Measurements from ENCODE around the gene CRYGD.

The CRYGD gene

DNA sequence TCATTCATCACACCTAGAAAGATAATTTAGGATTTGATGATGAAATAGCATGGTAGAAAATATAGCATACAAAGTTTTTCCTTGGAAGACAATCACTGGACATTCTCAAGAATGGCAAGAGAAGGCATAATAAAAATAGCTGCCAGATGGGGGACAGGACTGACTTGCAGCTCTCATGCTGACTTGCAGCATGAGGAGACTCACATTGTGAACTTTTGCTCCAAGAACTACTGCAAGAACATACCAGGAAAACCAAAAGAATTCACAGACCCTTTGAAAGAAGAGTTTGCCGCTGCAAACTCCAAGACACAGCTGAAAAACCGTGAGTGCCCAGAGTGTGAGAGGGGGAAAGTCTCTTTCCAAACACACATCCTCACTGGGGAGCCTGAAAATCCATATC, 47.0 kb downstream of the CRYGD start:
- DNase-seq, result no peak

DNA sequence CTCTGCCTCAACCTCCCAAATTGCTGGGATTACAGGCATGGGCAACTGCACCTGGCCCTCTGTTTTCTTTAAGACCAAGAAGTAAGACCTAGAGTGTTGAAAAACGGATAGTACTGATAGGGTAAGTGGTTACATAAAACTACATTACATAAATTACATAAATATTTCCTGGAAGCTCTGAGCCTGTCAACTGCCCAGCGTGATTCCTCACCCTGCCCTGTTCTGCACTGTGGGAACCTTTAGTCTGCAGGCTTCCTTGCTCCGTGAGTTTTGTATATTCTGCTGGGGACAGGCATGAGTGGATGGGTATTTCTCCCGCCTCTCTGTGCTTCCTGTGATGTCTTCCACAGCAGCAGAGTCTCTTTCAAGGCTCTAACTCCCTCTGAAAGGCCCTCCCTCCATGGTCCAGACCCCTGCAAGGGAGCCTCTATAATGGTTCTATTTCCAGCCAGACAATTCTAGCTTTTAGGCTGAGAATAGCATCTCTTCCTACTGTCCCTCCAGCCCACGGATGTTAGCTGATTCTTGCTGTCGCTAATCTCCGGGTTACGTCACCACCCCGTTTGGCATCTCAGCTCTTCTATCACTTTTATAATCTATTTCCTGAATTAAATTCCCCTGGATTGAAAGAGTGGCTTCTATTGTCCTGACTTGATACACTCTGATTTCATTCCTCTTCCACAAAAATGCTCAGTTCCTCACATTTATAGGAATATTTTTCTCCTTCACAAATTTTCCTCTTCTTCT, 49.5 kb downstream of the CRYGD start:
- no peak for DNase-seq

DNA sequence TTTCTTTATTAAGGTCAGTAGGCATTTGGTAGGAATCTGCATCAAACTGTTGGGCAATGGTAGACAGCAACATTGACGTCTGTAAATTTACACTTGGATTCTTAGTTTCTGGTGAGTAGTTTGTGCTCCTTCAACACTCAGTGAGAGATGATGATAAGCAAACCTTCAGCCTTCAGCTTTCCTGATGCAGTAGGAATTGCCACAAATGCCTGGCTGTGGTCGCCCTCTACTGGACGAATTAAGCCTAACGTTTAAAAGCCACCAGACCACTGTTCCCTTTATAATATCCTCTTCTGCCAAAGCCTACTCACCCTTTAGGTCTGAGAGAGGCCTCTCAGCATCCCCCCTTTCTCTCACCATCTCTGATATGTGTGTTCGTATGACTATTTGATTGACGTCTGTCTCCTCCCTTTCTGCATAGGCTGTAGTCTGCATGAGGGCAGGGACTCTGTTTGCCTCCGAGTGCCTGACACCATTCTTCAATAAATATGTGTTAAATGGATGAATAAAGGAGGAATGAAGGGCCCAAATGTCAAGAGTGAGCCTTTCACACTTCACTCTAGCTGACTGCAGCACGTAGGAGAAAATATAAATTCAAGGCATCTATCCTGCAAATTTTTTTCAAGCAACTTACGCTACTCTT, 52.0 kb downstream of the CRYGD start:
- DNase-seq, result peak; percentile 49
